ENCODE measurements around the gene CLEC16A.

The CLEC16A gene

DNA sequence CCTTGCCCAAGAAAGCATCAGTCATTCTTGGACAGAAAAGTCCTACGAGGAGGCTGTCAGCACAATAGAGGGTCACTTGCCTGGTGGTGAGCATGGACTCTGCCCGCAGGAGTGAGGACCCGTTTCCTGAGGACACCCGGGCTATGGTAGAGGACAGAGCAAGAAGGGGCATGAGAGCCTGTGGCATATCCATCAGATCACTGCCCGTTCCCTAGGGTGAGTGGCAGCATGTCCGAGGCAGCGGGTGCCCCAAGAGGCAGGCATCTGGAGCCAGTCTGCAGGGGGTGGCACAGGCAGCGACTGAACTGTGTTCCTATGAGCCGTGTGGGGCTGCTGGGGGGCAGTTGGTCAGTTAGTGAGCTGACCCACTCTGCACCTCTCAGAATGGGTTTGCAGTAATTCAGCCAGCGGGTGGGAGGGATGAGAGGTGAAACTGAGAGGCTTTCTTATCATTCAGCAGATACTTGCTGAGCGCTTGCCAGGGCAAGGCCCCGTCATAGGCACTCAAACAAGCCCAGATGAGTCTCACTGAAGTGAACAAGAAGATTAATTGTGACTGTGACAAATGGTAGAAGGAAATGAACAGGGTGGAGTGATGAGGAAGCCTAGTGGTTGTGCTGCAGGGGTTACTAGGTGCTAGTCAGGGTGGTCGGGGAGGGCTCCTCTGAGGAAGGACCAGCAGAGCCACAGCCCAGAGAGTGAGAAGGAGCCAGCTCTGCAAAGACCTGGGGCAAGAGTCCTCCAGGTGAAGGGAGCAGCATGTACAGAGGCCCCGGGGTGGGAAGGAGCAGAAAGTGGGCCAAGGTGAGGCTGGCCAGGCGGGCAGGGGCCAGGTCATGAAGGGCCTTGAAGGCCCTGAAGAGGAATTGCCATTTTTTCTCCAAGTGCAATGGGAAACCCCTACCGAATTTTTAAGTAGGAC, 87.9 kb downstream of the CLEC16A start:
- in situ Hi-C loops (cut with MboI; ENCODE audit: low sequenced_read_pairs), result no loop called here

DNA sequence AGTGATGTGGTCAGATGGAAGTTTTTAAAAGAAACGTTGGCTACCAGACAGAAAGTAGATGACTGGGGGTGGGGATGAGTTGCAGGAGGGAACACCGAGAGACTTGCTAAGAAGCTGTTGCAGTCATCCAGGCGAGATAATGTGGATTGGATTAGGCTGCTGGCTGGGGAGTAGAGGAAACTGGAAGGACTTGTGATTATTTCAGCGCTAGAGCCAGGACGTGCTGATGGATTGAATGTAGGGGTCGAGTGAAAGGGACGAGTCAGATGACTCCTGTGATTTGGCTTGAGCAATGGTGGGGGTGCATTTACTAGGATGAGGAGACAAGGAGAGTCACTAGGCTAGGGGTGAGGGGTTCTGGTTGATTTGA, 88.5 kb downstream of the CLEC16A start:
- in situ Hi-C loops (cut with MboI; ENCODE audit: low sequenced_read_pairs), result no loop called here

DNA sequence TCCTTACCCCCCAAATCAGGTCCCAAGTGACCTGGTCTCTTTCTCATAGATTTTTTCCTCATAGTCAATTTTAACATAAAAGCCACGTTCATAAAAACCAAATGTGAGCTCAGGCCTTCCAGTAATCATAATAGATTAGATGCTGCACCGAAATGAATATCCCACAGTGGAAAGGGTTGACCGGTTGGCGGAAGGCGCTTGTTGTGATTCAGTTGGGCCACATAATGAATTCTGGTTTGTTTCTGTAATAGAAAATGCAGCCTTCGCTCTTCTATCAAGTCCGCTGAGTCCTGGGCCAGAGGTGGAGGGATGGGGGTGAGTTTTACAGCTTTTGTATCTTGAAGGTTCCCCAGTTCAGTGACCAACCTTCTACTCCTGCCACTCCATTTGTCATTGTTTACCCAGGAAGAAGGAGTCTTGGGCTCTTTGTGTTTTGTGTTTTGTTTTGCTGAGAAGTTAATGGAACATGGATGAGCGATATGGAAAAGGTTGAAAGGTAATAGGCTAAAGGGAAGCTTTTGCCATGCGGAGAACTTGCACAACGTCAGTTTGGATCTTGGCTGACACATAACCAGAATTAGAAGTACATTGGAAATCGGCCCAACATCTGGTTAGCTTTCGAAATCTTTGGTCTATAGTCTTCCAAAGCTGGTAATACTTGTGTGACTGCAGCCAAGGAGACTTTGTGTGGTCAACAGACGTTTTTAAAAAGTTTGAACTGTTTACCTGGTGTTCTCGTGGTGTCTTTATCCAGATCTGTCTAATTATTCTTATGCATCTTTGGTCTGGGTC, 89.5 kb downstream of the CLEC16A start:
- in situ Hi-C loops (cut with MboI; ENCODE audit: low sequenced_read_pairs), result no loop called here

DNA sequence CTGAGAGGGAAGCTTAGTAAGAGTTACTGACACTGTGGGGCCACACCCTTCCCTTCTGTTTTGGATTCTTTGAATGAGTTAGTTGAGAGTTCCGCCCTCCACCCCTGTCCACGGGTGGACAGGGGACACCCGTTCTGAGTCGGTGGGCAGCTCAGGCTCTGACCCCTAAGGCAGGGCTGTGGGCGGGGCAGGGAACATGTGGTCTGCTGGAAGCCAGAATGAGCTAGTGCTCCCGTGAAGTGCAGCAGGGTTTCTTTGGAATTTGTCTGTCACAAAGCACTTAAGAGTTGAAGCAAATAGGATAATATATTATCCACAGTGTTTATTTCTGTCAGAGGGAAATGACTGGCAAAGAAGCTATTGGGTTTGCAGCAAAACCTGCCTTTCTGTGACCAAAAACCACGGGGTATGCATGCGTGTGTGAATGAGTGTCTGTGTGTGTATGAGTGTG, 90.1 kb downstream of the CLEC16A start:
- in situ Hi-C loops (cut with MboI; ENCODE audit: low sequenced_read_pairs), result no loop called here

DNA sequence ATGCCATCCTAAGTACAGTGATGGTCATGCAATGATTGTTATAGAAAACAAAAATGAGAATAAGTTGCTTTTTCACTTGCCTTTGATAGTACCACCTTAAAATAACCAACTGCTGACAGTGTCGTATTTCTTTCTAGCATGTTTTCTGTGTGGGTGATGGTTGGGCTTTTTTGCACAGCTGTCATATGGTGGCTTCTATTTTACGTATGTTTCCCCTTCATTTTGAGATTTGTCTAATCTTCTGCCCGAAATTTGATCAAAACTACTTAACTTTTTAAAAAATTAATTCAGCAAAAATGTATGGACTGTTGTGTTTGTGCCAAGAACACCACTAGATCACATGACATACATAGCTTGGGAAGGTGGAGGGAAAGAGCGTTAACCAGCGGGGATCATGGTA, 90.7 kb downstream of the CLEC16A start:
- in situ Hi-C loops (cut with MboI; ENCODE audit: low sequenced_read_pairs), result no loop called here

DNA sequence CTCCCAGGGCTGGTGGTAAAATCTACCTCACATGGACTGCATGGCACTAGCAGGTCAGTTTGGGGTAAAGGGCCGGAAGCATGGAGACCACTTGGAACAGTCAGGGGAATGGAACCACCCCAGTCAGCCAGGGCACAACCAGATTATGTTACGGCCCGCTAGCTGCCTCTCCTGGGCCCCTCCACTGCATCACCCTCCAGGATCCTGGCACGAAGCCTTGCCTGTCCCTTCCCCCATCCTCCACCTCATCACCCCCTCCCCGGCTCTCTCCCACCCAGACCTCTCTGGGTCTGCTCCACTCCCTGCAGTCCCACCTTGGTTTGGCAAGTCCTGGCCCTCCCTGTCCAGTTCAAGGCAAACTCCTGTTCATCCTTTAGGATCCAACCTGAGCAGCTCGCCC, 91.7 kb downstream of the CLEC16A start:
- in situ Hi-C loops (cut with MboI; ENCODE audit: low sequenced_read_pairs), result no loop called here

DNA sequence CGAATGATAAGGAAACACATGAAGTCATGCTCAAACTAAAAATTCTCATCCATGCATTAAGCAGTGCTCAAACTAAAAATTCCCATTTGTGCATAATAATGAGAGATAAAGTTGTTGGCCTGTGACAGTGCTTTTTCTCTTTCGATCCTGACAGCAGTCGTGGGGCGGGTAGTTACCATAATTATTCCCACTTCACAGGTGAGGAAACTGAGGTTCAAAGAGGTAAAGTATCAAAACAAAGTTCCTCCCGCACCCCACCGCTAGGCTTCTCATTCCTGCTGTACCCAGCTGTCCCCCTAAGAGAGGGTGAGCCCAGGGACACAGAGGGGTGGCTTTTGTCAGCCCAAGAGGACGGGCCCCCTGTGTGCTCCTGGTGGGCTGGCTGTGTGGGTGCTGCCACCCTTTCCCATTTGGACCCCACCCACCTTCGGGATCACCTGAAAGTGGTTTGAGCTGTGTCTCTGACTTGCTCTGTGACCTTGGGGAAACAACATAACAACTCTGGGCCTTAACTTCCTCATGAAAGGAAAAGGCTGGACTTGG, 92.6 kb downstream of the CLEC16A start:
- in situ Hi-C loops (cut with MboI; ENCODE audit: low sequenced_read_pairs), result no loop called here

DNA sequence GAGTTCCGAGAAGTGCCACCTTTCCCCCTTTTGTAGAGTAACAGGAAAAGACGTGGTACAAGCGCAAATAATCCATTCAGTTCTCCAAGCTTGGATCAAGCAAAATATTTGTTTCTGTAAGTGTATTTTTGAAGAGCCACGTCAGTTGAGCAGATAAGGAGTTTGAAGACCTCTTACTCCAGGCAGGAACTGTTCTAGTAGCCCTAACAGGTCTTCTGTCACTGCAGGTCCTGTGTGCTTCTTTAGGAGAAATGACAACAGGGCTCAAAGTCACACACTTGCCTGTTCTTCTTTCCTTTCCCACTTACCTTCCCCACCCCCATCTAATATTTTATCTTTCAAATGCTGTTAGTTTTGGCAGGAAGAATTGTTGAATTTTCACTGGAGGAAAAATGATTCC, 93.9 kb downstream of the CLEC16A start:
- in situ Hi-C loops (cut with MboI; ENCODE audit: low sequenced_read_pairs), result no loop called here

DNA sequence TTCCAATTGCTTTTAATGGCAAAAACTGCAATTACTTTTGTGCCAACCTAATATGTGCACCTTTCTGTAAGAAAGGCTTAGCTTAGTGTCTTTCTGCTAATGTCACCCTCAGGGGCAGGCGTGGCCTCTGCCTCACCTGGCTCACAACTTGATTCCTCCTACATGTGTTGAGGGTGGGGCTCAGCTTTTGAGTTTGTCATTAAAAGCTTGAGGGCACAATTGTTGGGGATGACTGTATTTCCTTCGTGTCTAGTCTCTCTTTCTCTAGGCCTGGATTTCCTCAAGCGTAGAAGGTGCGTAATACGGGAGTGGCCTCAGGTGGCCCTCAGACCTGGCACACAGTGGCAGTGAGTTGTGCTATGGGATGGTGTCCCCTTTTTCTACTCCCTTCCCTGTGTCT, 94.4 kb downstream of the CLEC16A start:
- in situ Hi-C loops (cut with MboI; ENCODE audit: low sequenced_read_pairs), result no loop called here

DNA sequence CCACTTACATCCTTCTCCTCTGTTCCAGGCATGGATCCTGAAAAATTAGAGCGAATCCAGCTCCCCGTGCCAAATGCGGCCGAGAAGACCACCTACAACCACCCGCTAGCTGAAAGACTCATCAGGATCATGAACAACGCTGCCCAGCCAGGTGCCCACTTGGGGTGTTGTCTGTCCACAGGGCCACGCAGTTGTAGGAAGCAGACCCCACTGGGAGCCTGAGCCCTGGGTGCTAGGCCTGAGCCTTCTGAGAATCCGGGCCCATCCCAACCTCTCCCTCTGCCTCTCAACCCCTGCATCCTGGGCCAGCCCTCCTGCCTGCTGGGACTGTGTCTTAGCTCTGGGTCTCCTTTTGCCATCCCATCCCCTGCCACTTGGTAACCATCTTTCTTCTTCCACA, 95.4 kb downstream of the CLEC16A start:
- in situ Hi-C loops (cut with MboI; ENCODE audit: low sequenced_read_pairs), result no loop called here

DNA sequence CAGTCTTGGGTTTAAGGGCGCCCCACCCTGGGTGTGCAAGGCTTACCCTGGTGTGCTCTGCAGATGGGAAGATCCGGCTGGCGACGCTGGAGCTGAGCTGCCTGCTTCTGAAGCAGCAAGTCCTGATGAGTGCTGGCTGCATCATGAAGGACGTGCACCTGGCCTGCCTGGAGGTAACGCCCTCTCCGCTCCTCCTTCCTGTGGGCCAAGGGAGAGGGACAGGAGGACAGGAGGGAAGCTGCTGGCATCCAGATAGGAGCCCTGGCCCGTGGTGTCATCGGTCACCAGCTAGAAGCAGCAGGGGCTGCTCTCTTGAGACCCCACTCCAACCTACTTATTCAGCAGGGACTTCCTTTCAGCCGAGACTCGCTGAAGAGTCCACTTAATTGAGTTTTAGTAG, 97.8 kb downstream of the CLEC16A start:
- in situ Hi-C loops (cut with MboI; ENCODE audit: low sequenced_read_pairs), result no loop called here

DNA sequence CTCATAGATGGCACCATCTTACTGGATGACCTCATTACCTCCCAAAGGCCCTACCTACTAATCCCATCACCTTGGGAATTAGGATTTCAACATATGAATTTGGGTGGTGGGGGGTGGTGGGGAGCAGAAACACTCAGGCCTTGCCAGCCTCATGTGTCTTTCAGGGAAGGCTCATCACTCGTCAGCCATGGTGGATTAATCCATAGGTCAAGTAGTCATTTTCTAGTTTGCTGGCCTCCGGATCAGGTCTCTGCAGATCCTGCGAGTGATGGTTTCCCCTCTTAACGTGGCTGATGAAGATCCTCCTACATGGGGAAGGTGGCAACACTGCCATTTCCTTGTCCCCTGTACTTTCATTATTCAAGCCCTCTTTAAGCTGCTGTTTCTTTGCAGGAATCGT, 101.1 kb downstream of the CLEC16A start:
- in situ Hi-C loops (cut with MboI; ENCODE audit: low sequenced_read_pairs), result no loop called here

DNA sequence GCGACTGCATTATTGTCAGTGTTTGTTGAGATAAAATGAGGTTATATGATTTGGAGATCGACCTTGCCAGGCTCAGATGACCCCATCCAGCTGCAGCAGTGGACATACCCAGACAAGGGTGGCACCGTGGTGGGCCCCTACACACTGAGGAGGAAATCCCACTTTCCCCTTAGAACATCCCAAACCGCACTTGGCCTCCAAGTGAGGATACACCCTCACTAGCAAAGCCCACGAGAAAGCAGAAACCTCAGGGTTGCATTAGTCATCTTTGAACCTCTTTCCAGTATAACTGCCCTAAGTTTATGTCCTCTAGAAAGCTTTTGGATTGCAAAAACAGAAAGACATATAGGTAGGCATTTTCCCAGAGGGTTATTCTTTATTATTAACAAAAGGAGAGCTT, 101.5 kb downstream of the CLEC16A start:
- in situ Hi-C loops (cut with MboI; ENCODE audit: low sequenced_read_pairs), result no loop called here

DNA sequence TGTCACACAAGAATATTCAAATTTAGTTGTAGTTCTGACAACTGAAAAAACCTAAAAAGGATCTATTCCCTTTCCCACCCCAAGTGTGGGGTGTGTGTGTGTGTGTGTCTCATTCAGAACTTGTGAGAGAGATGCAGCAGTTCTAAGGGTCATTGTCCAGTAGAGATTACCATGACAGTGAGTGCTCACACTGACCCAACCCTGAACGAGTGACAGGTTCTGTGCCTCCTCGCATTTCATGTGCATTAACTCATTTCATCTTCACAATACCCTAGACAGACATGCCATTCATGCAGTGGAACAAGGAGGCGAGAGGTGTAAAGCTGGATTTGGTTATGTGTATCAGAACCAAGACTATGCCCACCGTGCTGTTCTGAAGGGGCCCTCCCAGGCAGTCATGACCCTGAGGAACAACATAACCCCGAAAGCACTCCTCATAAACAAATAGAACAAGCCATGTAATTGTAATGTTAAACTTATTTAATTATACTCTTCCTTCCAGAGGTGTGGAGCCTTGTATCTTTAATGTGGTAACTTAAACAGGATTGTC, 102.1 kb downstream of the CLEC16A start:
- in situ Hi-C loops (cut with MboI; ENCODE audit: low sequenced_read_pairs), result no loop called here

DNA sequence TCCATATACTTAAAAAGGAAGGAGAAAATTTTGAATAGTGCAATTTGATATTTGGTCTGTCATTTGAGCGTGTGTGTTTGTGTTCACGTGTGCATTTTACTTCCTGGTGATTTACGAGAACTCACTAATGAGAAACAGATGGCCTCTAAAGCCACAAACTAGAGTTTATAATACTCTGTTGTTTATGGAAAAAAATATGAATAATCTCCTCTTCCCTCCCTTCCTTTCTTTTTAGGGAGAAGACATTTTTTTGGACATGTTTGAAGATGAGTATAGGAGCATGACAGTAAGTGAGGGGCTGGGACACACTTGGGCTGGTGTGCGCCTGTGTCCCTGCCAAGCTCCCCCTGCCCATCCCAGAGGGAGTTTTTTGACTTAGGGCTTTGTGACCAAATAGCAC, 102.7 kb downstream of the CLEC16A start:
- in situ Hi-C loops (cut with MboI; ENCODE audit: low sequenced_read_pairs), result no loop called here

DNA sequence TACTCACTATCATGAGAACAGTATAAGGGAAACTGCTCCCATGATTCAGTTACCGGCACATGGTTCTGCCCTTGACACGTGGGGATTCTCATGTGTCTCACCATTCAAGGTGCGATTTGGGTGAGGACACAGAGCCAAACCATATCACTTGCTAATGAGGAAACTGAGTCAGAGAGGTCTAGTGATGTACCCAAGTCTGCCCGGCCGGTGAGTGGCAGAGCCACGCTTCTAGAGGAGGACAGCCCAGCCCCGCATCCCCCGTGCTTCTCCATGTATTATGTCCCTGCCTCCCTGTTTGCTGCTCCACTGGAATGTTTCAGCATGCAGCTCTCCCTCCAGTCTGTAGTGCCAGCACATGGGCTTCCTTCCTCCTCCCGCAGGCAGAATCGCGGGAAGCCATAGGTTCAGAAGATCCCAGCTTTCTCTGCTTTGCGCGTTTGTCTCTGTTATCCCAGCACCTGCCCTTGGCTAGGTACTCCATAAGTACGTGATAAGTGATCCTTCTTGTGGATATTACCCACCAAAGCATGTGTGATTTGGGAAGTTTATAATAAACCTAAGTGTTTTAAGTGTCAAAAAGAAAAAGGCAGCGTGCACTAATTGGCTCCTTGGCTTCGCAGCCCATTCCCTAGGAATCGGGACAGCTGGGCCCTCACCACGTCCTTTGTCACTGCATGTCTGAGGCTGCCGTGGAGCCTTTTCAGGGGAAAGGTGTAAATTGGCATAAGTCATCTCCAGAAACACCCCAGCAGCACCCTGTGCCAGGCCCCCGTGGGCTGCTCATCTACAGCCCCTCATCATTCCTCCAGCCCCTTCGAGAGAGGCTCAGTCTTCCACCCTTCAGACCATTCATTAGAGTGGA, 103.8 kb downstream of the CLEC16A start:
- in situ Hi-C loops (cut with MboI; ENCODE audit: low sequenced_read_pairs), result no loop called here

DNA sequence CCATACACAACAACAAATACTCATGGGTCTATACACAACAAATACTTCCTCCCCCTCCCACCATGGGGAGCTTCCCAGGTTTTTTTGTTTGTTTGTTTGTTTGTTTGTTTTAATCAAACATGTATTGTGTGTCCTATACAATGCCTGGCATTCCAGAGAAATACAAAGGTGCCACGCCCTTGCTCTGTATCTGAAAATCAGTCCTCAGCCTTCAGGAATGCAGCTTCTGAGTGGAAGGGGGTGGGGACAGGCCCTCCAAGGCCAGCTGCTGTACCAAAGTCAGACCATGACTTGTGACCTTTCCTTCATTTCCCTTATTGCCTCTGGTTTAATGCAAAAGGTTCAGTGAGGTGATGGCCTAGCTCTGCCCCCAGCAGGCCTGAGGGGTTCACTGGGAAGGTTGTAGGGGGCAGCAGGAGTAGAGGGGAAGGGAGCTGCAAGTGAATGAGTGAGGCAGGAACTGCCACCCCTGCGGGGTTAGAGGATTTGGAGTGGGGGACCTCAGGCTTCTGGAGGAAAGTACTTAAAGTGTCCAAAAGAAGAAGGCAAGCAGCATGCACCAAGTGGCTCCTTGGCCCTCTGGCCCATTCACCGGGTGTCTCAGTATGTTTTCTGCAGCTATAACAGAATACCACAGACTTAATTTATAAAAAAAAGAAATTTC, 105.2 kb downstream of the CLEC16A start:
- in situ Hi-C loops (cut with MboI; ENCODE audit: low sequenced_read_pairs), result no loop called here

DNA sequence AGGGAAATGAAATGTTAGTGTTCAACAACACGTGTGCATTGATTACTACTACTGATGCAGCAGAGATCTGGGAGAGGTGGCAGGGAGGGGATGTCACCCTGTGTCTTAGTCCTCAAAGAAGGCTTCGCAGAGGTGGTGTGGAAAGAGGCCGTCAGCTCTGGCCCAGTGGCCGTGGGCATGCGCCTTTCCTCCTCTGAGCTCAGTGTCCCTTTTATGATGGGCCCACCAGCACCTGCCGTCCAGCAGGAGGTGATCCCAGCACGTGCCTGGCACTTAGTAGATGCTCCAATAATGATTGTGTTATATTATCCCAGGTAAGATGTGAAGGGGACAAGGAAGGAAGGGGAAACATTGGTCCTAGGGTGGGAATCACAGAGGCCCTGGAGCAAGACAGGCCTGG, 106.2 kb downstream of the CLEC16A start:
- in situ Hi-C loops (cut with MboI; ENCODE audit: low sequenced_read_pairs), result no loop called here

DNA sequence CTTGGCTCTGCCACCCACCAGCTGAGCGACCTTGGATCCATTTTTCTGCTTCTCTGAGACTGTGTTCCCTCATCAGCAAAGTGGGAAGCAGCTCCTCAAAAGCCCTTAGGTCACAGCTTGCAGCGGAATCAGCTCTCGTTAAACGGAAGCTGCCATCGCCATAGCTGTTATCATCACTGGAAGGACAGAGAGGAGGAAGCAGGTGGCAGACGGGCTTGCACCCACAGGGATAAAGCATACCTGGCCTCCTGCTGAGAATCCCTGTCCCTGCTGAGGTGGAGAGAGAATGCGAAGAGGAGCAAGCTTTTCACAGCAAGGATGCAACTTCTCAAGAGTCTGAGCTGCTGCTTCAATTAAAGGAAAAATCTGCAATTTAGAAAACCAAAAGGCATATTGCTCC, 106.6 kb downstream of the CLEC16A start:
- in situ Hi-C loops (cut with MboI; ENCODE audit: low sequenced_read_pairs), result no loop called here

DNA sequence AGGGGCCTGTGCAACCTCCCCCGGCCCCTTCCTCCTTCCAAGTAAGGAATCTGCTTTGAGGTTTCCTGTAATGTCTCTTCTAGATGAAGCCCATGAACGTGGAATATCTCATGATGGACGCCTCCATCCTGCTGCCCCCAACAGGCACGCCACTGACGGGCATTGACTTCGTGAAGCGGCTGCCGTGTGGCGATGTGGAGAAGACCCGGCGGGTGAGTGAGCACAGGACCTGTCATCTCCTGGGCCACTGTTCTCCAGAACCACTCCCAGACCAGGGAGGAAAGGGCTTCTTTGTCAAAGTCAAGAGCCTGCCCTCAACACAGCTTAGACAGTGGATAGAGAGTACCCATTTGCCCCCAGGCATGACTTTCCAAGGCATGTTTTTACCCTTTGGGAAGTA, 107.1 kb downstream of the CLEC16A start:
- in situ Hi-C loops (cut with MboI; ENCODE audit: low sequenced_read_pairs), result no loop called here

All from HL-60/S4 treated with retinoic acid at 250 ng/mL for 4 days and 3 days (cell line).